T-cell (primary cell): Measurements from ENCODE around the gene CYSTM1. TPM values are rescaled to one million over a fixed set of nuclear protein-coding genes. Genes with fewer than 3 reads are reported as not detected.

Source experiments
- ATAC-seq, 4 experiments: fragments of 200-7000 bp in 3 of 4; fragments of 150-1000 bp in 1 of 4; cut with Tn5 transposase; replicated peaks in 1 of 4; 1 replicate in 3 of 4; 2 replicates in 1 of 4; pipeline ENCODE4 v1.10.0; 2021; ENCODE audit warnings: moderate library complexity in 3 of 4, mild to moderate bottlenecking in 2 of 4, moderate number of reproducible peaks in 1 of 4
- CTCF ChIA-PET, 2 donors: fragments of 300-600 bp; sonication (Branson Sonifier 250); formaldehyde crosslinking; loops; one replicate each; lab custom pipeline; 2022; ENCODE audit warnings: antibody characterized with exemption in 2 of 2; lab: Charles Lee
- POLR2A ChIA-PET, 2 donors: fragments of 300-600 bp; sonication (Branson Sonifier 250); formaldehyde crosslinking; loops; one replicate each; lab custom pipeline; 2022; ENCODE audit warnings: antibody characterized with exemption in 2 of 2; lab: Charles Lee
- DNase-seq, 35 experiments: peaks; one replicate each; pipeline versions ENCODE4 v3.0.0 to v3.0.0-alpha.2; 2013 to 2023
- H3K27ac ChIP-seq: one replicate; pipeline ENCODE4 v1.5.1; 2013; ENCODE audit warnings: low read length
- H3K27me3 ChIP-seq, 2 experiments: replicated peaks in 1 of 2; 1 replicate in 1 of 2; 2 replicates in 1 of 2; pipeline versions ENCODE4 v1.6.1 to v1.7.0; 2013; ENCODE audit warnings: low read length in 1 of 2, mixed read lengths in 1 of 2; ENCODE audit not compliant: control insufficient read depth in 2 of 2, insufficient read depth in 2 of 2; ENCODE audit errors: extremely low read depth in 1 of 2
- H3K36me3 ChIP-seq, 2 donors: 1 replicate in 1 of 2; 2 replicates in 1 of 2; pipeline versions ENCODE4 v1.6.1 to v1.7.0; 2013; ENCODE audit warnings: low read length in 1 of 2; ENCODE audit not compliant: control insufficient read depth in 2 of 2, insufficient read depth in 1 of 2; ENCODE audit errors: extremely low read depth in 1 of 2
- H3K4me1 ChIP-seq, 2 experiments: 1 replicate in 1 of 2; 2 replicates in 1 of 2; pipeline versions ENCODE4 v1.6.1 to v1.7.0; 2013; ENCODE audit warnings: low read length in 2 of 2, mixed read lengths in 1 of 2; ENCODE audit not compliant: insufficient read depth in 2 of 2, control insufficient read depth in 1 of 2; ENCODE audit errors: extremely low read depth in 1 of 2
- H3K4me3 ChIP-seq, 2 donors: 1 replicate in 1 of 2; 2 replicates in 1 of 2; pipeline versions ENCODE4 v1.5.1 to v1.7.0; 2013; ENCODE audit warnings: mild to moderate bottlenecking in 2 of 2, low read length in 1 of 2, moderate library complexity in 1 of 2; ENCODE audit not compliant: control insufficient read depth in 1 of 2; ENCODE audit errors: extremely low read depth in 1 of 2
- H3K9me3 ChIP-seq: 2 replicates; pipeline ENCODE4 v1.7.0; 2013
- H3K27ac Mint-ChIP-seq, 2 donors: one replicate each; pipeline ENCODE4 v1.8.0; 2020 to 2021; ENCODE audit warnings: mild to moderate bottlenecking in 2 of 2, mixed read lengths in 2 of 2
- H3K27me3 Mint-ChIP-seq, 2 donors: one replicate each; pipeline ENCODE4 v1.8.0; 2021 to 2022; ENCODE audit warnings: mixed read lengths in 2 of 2
- H3K36me3 Mint-ChIP-seq: one replicate; pipeline ENCODE4 v1.8.0; 2021; ENCODE audit warnings: mixed read lengths
- H3K4me1 Mint-ChIP-seq, 3 donors: one replicate each; pipeline ENCODE4 v1.8.0; 2020 to 2022; ENCODE audit warnings: mixed read lengths in 3 of 3, mild to moderate bottlenecking in 1 of 3
- H3K4me3 Mint-ChIP-seq, 3 donors: one replicate each; pipeline ENCODE4 v1.8.0; 2020 to 2022; ENCODE audit warnings: mild to moderate bottlenecking in 3 of 3, mixed read lengths in 3 of 3, moderate library complexity in 3 of 3
- H3K9me3 Mint-ChIP-seq, 3 donors: one replicate each; pipeline ENCODE4 v1.8.0; 2020 to 2022; ENCODE audit warnings: mixed read lengths in 3 of 3
- WGBS: methylation state at CpG from one replicate; pipeline ENCODE4 v1.1.5; 2013; ENCODE audit warnings: missing lambda C conversion rate; ENCODE audit not compliant: insufficient coverage; 5-methylcytosine and 5-hydroxymethylcytosine counted together
- total RNA-seq, 35 experiments: library from RNA in 6 of 35; stranded (reverse) in 6 of 35; fragments of 120-200 nt in 1 of 35; gene quantifications; one replicate each; pipeline versions ENCODE4 v1.2.1 to v1.2.4 and lab custom pipeline; 2013 to 2026

The CYSTM1 gene, protein sequence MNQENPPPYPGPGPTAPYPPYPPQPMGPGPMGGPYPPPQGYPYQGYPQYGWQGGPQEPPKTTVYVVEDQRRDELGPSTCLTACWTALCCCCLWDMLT
- total RNA-seq (1 to 10 TPM; 1.9 to 6.0 (median 5.0) TPM), total RNA-seq (lab: John Stamatoyannopoulos, UW) (1.5 to 46.6 (median 8.4) reads per million in 29 experiments)
- total RNA-seq (2013), result 6.7 TPM

DNA sequence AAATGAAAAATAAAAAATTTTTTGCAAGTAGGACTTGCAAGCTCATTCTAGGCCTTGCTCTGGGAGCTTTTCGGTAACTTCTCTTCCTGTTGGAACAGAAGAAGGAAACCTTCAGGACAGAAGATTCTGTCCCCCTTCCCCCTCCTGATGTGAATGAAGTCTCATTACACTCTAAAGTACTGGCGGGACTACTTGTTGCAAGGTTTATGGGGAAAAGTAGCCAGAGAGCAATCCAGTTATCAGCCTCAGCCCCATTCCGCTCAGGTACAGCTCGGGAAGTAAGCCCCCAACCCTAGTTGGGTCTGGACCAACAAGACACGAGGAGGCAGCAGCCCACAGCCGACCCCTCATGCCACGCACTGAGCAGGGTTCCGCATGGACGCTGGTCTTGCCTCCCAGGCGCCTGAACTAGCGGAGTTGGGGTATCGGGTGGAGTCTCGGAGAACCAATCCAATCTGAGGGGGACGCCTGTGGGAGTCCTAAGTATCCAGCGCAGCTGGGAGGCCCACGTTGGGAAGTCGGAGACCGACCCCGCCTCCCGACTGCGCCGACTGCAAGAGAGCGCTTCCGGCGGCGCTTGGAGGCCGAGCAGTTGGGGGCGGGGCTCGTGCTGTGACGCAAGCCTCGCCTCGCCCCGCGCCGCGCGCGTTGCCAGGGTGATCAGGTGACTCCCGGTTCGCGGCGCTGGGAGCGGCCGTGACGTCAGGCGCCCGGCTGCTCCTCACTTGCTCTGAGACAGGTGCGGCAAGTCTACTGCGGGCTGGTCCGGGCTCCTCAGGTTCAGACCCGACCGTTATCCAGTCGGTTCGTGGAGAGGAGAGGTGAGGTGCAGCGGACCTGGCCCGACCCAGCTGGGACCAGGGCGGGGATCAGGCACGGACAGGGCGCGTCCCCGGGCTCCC lies at the start of gene CYSTM1:
CYSTM1 (plus strand) TSS at position 724 of the 902 bp plus-strand sequence. CDS start 19,278 bp downstream, outside the sequence.
- Histone ChIP-seq H3K9me3 (no peaks in the 10 kb centered on the region), H3K36me3 (no peaks in the 10 kb centered on the region), H3K27me3 (peaks cover 2 to 7% of the 10 kb centered on the region in 2 experiments), H3K4me3 (peak within 1 kb of the TSS; percentile 74 to 89), H3K4me1 (peaks cover 8 to 14% of the 10 kb centered on the region in 2 experiments), H3K27ac (peak within 1 kb of the TSS; percentile 77)
- ATAC-seq, result peak; percentile 92 to 94 (median 93)
- Mint-ChIP-seq H3K27ac (peak within 1 kb of the TSS; percentile 81 to 85), H3K4me3 (peak within 1 kb of the TSS; percentile 89 to 93 (median 91)), H3K4me1 (peaks cover 10 to 14% (median 13%) of the 10 kb centered on the region in 3 donors), H3K9me3 (no peaks in the 10 kb centered on the region), H3K36me3 (no peaks in the 10 kb centered on the region), H3K27me3 (no peaks in the 10 kb centered on the region)
- DNase-seq, result peak; percentile 89 to 99 (median 95)
- WGBS, result 3% methylated on average over 59 of the region's 61 CpGs
- POLR2A ChIA-PET, result interaction anchor here (0.6 to 1.1 kb wide), 2 partner anchors 65 to 525 kb away, joined by 3 read pairs; partner anchors contain the start of gene ZMAT2 (in 1 of the 2)
- CTCF ChIA-PET, result no interaction called here

DNA sequence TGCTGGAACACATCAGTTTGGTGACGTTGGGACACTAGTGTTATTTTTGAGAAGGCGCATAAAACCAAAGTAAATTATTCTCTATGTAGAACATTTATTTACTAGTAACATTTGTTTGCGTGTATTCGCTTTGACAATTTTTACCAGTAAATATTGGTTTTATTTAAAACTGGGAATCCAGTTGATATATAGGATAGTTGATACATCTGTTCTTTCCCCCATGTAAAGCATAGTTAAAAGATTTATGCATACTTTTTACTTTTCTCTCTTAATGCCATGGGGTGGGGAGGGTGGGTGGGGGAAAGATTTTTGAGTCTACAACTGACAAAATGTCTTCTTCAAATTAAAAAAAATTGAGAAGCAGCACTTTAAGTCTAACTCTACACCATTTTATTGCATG lies 49.4 kb upstream of the CYSTM1 start, which contains the start of gene IGIP:
IGIP (plus strand) TSS at position 301 of the 400 bp plus-strand sequence. CDS start 2,540 bp downstream, outside the sequence.
- no CpG with 5 or more reads among the region's 4 CpGs for WGBS

DNA sequence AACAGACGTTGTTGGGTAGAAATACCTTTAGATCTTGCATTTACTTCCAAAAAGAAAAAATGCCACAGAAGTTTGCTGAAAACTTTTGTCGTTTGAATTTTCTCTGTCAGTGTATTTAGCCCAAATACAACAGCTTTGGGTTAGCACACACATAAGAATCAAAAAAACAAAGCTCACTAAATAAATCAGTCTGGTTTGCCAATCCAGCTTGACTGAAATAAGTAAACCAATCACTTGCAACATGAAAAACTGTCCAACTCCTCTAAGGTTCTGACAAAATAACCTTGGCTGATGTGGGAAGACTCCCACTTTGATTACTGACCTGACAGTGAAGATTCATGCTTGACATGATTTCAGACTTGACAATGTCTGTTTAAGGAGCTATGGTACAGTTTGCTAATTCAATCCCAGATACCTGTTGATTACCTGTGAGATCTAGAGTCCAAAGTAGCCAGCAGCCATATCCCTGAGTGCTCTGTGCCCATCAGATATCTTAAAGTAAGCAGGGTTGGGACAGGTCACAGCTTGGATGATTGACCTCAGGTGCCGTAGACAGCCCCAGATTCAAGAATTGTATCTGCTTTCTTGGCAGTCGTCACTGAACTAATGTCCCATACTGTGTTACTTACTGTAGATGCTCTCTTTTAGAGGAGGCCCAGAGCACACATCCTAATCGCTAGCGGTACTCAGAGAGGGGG lies 48.5 kb upstream of the CYSTM1 start:
- no peaks in the 10 kb centered on the region for H3K27me3 Mint-ChIP-seq
- H3K36me3 Mint-ChIP-seq, result no peaks in the 10 kb centered on the region
- Histone ChIP-seq H3K27ac (no peak overlapping the region), H3K27me3 (no peaks in the 10 kb centered on the region), H3K9me3 (no peaks in the 10 kb centered on the region), H3K4me3 (no peak overlapping the region), H3K4me1 (peaks cover 3% of the 10 kb centered on the region in 2 experiments), H3K36me3 (no peaks in the 10 kb centered on the region)
- ATAC-seq, result no peak
- no peak overlapping the region for H3K27ac Mint-ChIP-seq
- DNase-seq, result no peak
- H3K4me1 Mint-ChIP-seq, result peaks cover 34 to 57% (median 47%) of the 10 kb centered on the region in 3 donors
- H3K4me3 Mint-ChIP-seq, result no peak overlapping the region
- no peaks in the 10 kb centered on the region for H3K9me3 Mint-ChIP-seq
- ChIA-PET CTCF (interaction anchor here in 1 of 2 donors (1.0 kb wide), 1 partner anchor 11 kb away, joined by 3 read pairs; no protein-coding TSS in a partner anchor), POLR2A (no interaction called here)
- WGBS, result 100% methylated on average over 2 of the region's 6 CpGs

More for the DNA sequence above, 49.4 kb upstream of the CYSTM1 start, which contains the start of gene IGIP:
- H3K36me3 ChIP-seq, result no peaks in the 10 kb centered on the region
- ATAC-seq (no peak), DNase-seq (no peak)
- ChIA-PET CTCF (interaction anchor here in 1 of 2 donors (1.0 kb wide), 1 partner anchor 12 kb away, joined by 3 read pairs; no protein-coding TSS in a partner anchor), POLR2A (no interaction called here)
- H3K27me3 Mint-ChIP-seq, result no peaks in the 10 kb centered on the region
- H3K4me1 ChIP-seq, result no peaks in the 10 kb centered on the region
- no peaks in the 10 kb centered on the region for H3K27me3 ChIP-seq
- H3K4me1 Mint-ChIP-seq, result peaks cover 32 to 54% (median 44%) of the 10 kb centered on the region in 3 donors
- no peak within 1 kb of the TSS for H3K4me3 ChIP-seq
- no peak within 1 kb of the TSS for H3K27ac Mint-ChIP-seq
- H3K36me3 Mint-ChIP-seq, result no peaks in the 10 kb centered on the region
- H3K27ac ChIP-seq, result no peak within 1 kb of the TSS
- no peaks in the 10 kb centered on the region for H3K9me3 Mint-ChIP-seq
- no peak within 1 kb of the TSS for H3K4me3 Mint-ChIP-seq
- H3K9me3 ChIP-seq, result no peaks in the 10 kb centered on the region

DNA sequence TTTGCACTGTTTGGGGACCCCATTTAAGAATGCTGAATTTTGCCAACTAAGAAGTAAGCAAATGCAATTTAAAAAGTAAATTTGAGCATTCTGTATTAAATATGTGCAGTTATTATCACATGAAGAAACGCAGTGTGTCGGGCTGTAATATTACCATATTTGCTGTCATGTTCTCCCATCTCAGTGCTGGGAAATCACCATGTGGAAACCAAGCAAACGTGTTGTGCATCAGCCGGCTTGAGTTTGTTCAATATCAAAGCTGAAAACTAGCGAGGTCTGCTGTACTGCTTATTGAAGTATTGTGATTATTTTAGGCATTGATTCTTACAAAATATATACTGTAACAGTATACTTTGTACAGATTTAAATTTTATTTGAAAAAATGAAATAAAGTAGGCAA lies 46.6 kb upstream of the CYSTM1 start:
- Histone ChIP-seq H3K27ac (no peak overlapping the region), H3K27me3 (no peaks in the 10 kb centered on the region), H3K4me1 (peaks cover 11 to 12% of the 10 kb centered on the region in 2 experiments), H3K9me3 (no peaks in the 10 kb centered on the region), H3K36me3 (no peaks in the 10 kb centered on the region), H3K4me3 (no peak overlapping the region)
- no peak overlapping the region for H3K27ac Mint-ChIP-seq
- POLR2A ChIA-PET, result no interaction called here
- no peak for ATAC-seq
- H3K4me3 Mint-ChIP-seq, result no peak overlapping the region
- CTCF ChIA-PET, result no interaction called here
- DNase-seq, result no peak
- no CpG with 5 or more reads among the region's 5 CpGs for WGBS
- H3K36me3 Mint-ChIP-seq, result no peaks in the 10 kb centered on the region
- no peaks in the 10 kb centered on the region for H3K27me3 Mint-ChIP-seq
- no peaks in the 10 kb centered on the region for H3K9me3 Mint-ChIP-seq
- peaks cover 43 to 62% (median 50%) of the 10 kb centered on the region in 3 donors for H3K4me1 Mint-ChIP-seq

DNA sequence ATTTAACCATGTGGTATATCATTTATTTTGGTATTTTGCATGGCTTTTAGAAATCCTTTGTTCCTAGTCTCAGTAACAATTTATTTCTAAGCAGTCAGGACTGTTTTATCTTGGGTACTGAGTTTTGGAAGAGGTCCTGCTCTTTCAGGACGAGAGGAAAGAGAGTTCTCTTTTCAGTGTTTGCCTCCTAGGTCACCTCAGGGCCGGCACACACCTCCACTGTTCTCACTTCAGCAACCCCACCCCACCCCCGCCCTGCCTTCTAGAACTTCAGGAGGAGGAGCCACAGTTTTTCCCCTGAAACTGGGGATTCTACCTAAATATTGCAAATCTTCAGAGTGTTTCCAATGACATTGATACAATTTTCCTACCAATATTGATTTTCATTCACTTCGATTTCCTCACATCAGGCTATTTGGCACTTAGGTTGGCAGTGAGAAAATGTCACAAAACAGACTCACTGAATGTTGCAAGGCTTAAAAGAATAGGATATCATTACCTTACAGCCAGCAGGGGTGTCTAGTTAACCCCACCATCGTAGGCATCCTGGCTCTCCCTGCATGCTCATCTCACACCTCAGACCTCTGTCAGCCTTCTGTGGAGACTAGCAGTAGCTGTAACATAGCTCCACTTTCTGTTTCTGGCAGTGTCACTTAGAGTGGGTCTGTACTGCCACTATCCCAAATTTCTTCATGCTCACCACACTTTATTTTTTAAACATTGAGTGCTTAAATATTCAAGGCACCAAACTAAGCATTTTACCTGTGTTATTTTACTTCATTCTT lies 43.8 kb upstream of the CYSTM1 start:
- CTCF ChIA-PET, result interaction anchor here (0.6 to 1.3 kb wide), 5 partner anchors 9 to 70 kb away, joined by 3 to 5 read pairs (median 4); no protein-coding TSS in a partner anchor
- no peaks in the 10 kb centered on the region for H3K9me3 Mint-ChIP-seq
- DNase-seq (no peak), ATAC-seq (peak in 1 of 4 experiments; percentile 43)
- 73% methylated on average over 5 of the region's 5 CpGs for WGBS
- H3K27me3 Mint-ChIP-seq, result no peaks in the 10 kb centered on the region
- H3K27me3 ChIP-seq, result no peaks in the 10 kb centered on the region
- H3K9me3 ChIP-seq, result no peaks in the 10 kb centered on the region
- H3K36me3 Mint-ChIP-seq, result no peaks in the 10 kb centered on the region
- no peaks in the 10 kb centered on the region for H3K36me3 ChIP-seq
- peaks cover 52 to 62% (median 59%) of the 10 kb centered on the region in 3 donors for H3K4me1 Mint-ChIP-seq
- no peak overlapping the region for H3K4me3 Mint-ChIP-seq
- peaks cover 11 to 12% of the 10 kb centered on the region in 2 experiments for H3K4me1 ChIP-seq
- H3K4me3 ChIP-seq, result no peak overlapping the region
- H3K27ac ChIP-seq, result no peak overlapping the region
- POLR2A ChIA-PET, result no interaction called here
- H3K27ac Mint-ChIP-seq, result no peak overlapping the region
